WI38 (cell line): ENCODE results near the gene ROS1.
"Not testable (repeated sequence)": the region's sequence is repeated elsewhere in the genome, so short reads cannot be mapped to it uniquely, and the experiment has no call there.

ENCODE experiments used
- H3K4me3 ChIP-seq: 2 replicates; pipeline ENCODE4 v1.5.1; 2011; ENCODE audit warnings: low read depth, mild to moderate bottlenecking, control low read depth, low read length
- CTCF ChIP-seq: IDR thresholded peaks from 2 replicates; pipeline ENCODE4 v1.5.1; 2012; ENCODE audit warnings: low read depth, mild to moderate bottlenecking, control low read depth, low read length

ROS1 gene

GRCh38 chr6:117263353-117263927 lies 162.3 kb downstream of the ROS1 start:
- no peak for TF ChIP-seq CTCF

GRCh38 chr6:117262799-117263198 lies 162.9 kb downstream of the ROS1 start:
- TF ChIP-seq CTCF: no peak
- no peak overlapping the region for H3K4me3 ChIP-seq

More at GRCh38 chr6:117263353-117263927, 162.3 kb downstream of the ROS1 start:
- H3K4me3 ChIP-seq: no peak overlapping the region

GRCh38 chr6:117253785-117254184 lies 172.0 kb downstream of the ROS1 start:
- no peak for TF ChIP-seq CTCF
- H3K4me3 ChIP-seq: no peak overlapping the region

GRCh38 chr6:117244979-117245378 lies 180.8 kb downstream of the ROS1 start:
- H3K4me3 ChIP-seq: not testable (repeated sequence)

GRCh38 chr6:117244571-117244970 lies 181.2 kb downstream of the ROS1 start:
- H3K4me3 ChIP-seq: not testable (repeated sequence)
